Measurements from ENCODE around the gene COX7A2L.

DNA sequence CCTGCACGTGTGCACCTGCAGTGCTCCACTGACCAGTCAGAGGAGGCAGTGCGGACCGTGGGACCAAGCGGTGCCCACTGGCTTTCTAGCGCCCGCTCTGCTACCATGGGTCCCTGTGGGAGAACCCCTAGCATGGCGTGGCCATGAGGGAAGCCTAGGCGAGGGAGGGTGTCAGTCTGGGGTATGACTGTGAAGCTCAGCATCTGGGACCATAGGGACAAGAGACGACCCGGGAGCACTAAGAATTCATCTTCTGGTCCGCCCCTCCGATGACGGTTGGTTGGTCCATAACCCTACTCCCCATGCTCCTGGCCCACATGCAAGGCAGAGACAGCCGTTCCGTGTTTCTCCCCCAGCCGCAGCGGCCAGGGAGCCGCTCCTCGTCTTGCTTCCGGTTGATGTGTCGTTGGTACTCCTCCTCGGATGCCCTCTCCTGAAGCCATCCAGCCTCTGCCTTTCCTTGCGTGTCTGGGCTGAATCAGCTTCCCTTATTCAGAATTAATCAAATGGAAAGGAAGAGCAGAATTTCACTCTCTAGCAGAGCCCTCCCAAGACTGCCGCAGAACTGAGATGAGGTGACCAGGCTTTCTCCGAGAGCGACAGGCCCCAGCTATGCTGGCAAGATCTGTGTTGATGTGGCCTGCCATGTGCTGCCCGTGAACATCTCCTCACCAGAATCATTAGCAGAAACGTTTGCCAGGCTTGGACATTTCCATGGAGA is 23.0 kb downstream of the COX7A2L start:
- TF ChIP-seq, protein P1, sequence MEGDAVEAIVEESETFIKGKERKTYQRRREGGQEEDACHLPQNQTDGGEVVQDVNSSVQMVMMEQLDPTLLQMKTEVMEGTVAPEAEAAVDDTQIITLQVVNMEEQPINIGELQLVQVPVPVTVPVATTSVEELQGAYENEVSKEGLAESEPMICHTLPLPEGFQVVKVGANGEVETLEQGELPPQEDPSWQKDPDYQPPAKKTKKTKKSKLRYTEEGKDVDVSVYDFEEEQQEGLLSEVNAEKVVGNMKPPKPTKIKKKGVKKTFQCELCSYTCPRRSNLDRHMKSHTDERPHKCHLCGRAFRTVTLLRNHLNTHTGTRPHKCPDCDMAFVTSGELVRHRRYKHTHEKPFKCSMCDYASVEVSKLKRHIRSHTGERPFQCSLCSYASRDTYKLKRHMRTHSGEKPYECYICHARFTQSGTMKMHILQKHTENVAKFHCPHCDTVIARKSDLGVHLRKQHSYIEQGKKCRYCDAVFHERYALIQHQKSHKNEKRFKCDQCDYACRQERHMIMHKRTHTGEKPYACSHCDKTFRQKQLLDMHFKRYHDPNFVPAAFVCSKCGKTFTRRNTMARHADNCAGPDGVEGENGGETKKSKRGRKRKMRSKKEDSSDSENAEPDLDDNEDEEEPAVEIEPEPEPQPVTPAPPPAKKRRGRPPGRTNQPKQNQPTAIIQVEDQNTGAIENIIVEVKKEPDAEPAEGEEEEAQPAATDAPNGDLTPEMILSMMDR (IDR thresholded peaks at IDR 0.05) = no peak
- no peak for TF ChIP-seq POLR2A (IDR thresholded peaks at IDR 0.05)
